DOHH2 (cell line): ENCODE measurements around the gene CEACAM4.

Experiments
- CTCF ChIP-seq: fragments of 200-600 bp; sonication (generic); IDR thresholded peaks from one replicate; pipeline ENCODE4 v1.5.1; 2014; ENCODE audit warnings: antibody characterized with exemption, mild to moderate bottlenecking, low read depth, low read length; ENCODE audit not compliant: poor library complexity, severe bottlenecking
- EZH2phosphoT487 ChIP-seq: fragments of 200-600 bp; sonication (generic); IDR thresholded peaks from 2 replicates; pipeline ENCODE4 v1.6.1; 2017; ENCODE audit warnings: borderline replicate concordance, mild to moderate bottlenecking, antibody characterized with exemption, low read length, moderate library complexity, mixed read lengths

DNA sequence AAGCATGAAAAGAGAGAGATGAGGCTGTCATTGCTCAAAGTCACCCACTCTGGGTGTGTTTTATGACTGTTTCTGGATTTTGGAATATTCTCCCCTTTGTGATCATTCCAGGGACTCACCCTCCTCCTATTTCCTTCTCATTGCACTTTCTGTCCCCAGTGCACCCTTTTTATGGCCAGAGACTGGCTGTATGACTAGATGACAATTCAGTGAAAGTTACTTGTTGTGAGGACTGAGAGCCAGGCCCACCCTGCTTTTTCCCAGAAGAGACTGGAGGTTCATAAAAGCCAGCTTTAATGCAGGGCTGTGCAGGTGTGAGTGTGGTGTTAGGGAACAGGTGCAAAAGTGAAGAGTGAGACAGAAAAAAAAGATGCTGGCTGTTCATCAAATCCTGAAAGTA, 43.9 kb upstream of the CEACAM4 start:
- TF ChIP-seq CTCF (no peak), EZH2phosphoT487 (no peak)
